ENCODE measurements around the gene MECR.
"Not testable (repeated sequence)": the region's sequence is repeated elsewhere in the genome, so short reads cannot be mapped to it uniquely, and the experiment has no call there.

The MECR gene

DNA sequence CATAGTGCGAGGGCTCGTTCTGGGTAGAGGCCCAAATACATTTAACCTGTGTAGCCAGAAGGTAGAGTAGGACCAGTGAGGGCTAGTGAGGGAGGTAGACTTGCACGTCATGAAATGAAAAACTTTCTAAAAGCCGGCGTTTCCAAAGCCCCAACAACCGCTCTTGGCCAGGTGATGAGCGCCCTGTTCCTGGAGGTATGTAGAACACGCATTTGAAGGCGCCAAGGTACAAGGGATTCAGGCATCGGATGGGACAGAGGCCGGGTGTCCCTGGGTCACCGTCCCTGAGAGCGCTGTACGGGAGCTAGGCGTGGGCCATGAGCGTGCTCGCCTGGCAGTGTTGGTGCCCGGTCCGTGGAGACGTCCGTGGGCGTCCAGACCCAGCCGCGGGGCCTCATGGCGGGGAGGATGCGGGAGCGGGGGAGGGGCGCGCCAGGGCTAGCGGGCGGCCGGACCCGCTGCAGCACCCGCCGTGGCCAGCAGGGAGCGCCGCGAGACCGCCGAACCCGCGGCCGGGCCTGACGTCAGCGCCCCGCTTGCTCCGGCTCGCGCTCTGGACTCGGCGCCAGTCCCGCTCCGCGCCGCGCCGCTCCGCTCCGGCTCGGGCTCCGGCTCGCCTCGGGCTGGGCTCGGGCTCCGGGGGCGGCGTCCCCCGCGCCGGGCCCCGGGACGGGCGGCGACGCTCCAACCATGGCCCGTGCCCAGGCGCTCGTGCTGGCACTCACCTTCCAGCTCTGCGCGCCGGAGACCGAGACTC is 5.4 kb upstream of the MECR start, which contains the start of gene PTPRU:
Gene PTPRU, plus strand, starts transcription at position 568 of the 757 bp plus-strand sequence. Its CDS starts 123 bp downstream, at position 691.
- Histone ChIP-seq H3K4me3 (peak within 1 kb of the TSS; percentile 87), H3K36me3 (ENCODE audit: insufficient read depth, low read length) (no peaks in the 10 kb centered on the region), H3K9me3 (ENCODE audit: low read depth, low read length) (no peaks in the 10 kb centered on the region), H3K27ac (no peak within 1 kb of the TSS), H3K9ac (ENCODE audit: insufficient read length) (peak within 1 kb of the TSS; percentile 57)
- TF ChIP-seq POLR2AphosphoS5 (IDR thresholded peaks at IDR 0.05; ENCODE audit: borderline replicate concordance, low read depth, low read length) (no peak), EZH2 (IDR thresholded peaks at IDR 0.05) (no peak), FOXP2 (optimal IDR thresholded peaks at IDR 0.05; ENCODE audit: control extremely low read depth, extremely low read length, insufficient read depth) (peak; percentile 27)
- DNase-seq (ENCODE audit: low read depth, low spot score), result no peak

GRCh38 chr1:29234881-29235280 is 4.1 kb upstream of the MECR start:
- not testable (repeated sequence) for H3K9ac ChIP-seq (ENCODE audit: insufficient read length); DNase-seq (ENCODE audit: low read depth, low spot score); H3K9me3 ChIP-seq (ENCODE audit: low read depth, low read length); H3K27ac ChIP-seq; H3K36me3 ChIP-seq (ENCODE audit: insufficient read depth, low read length); H3K4me3 ChIP-seq

GRCh38 chr1:29234471-29234870 is 3.7 kb upstream of the MECR start:
- H3K9me3 ChIP-seq (ENCODE audit: low read depth, low read length), result no peaks in the 10 kb centered on the region
- no peak overlapping the region for H3K27ac ChIP-seq
- no peak overlapping the region for H3K9ac ChIP-seq (ENCODE audit: insufficient read length)
- no peaks in the 10 kb centered on the region for H3K36me3 ChIP-seq (ENCODE audit: insufficient read depth, low read length)
- TF ChIP-seq EZH2 (IDR thresholded peaks at IDR 0.05) (no peak), POLR2AphosphoS5 (IDR thresholded peaks at IDR 0.05; ENCODE audit: borderline replicate concordance, low read depth, low read length) (no peak), FOXP2 (optimal IDR thresholded peaks at IDR 0.05; ENCODE audit: control extremely low read depth, extremely low read length, insufficient read depth) (no peak)
- DNase-seq (ENCODE audit: low read depth, low spot score), result no peak
- H3K4me3 ChIP-seq, result no peak overlapping the region

DNA sequence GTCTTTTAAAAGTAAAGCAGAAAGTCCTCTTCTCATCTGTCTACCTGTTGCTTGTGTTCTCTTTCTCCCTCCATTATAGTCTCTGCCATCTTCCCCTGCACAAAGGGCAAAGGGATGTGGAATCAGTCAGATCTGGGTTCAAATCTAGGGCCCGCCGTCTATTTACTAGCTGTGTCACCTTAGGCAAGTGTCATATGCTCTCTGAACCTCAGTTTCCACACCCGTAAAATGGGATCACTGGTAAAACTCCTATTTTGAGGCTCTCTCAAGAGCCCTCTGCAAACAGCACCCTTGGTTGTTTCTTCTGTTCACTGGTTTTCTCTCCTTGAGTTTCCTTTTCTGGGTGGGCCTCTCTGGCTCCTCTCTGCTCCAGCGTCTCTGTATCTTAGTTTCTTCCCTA is 3.0 kb upstream of the MECR start:
- no peak for DNase-seq (ENCODE audit: low read depth, low spot score)
- H3K9ac ChIP-seq (ENCODE audit: insufficient read length), result no peak overlapping the region
- H3K36me3 ChIP-seq (ENCODE audit: insufficient read depth, low read length), result no peaks in the 10 kb centered on the region
- TF ChIP-seq POLR2AphosphoS5 (IDR thresholded peaks at IDR 0.05; ENCODE audit: borderline replicate concordance, low read depth, low read length) (no peak), FOXP2 (optimal IDR thresholded peaks at IDR 0.05; ENCODE audit: control extremely low read depth, extremely low read length, insufficient read depth) (no peak), EZH2 (IDR thresholded peaks at IDR 0.05) (no peak)
- no peaks in the 10 kb centered on the region for H3K9me3 ChIP-seq (ENCODE audit: low read depth, low read length)
- H3K4me3 ChIP-seq, result no peak overlapping the region
- H3K27ac ChIP-seq, result no peak overlapping the region

DNA sequence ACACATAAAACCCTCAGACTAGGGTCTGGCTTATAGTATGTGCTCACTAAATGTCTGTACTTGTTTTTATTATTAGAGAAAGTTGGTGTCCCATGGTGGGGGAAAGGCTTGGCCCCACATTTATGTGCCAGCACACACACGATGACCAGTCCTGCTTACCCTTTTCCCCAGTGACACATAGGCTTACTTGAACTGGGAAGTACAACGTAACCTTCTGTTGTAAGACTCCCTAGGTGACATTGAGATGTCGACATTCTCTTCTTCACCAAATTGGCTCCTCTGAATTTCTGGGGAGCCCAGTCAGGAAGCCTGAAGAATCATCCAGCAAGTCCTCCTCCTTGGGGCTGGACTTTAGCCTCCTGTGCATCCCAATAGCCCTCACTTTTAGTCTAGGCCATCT is 1.7 kb upstream of the MECR start:
- no peak overlapping the region for H3K9ac ChIP-seq (ENCODE audit: insufficient read length)
- no peaks in the 10 kb centered on the region for H3K36me3 ChIP-seq (ENCODE audit: insufficient read depth, low read length)
- H3K27ac ChIP-seq, result no peak overlapping the region
- no peak overlapping the region for H3K4me3 ChIP-seq
- no peak for TF ChIP-seq EZH2 (IDR thresholded peaks at IDR 0.05)
- no peak for TF ChIP-seq POLR2AphosphoS5 (IDR thresholded peaks at IDR 0.05; ENCODE audit: borderline replicate concordance, low read depth, low read length)
- TF ChIP-seq FOXP2 (optimal IDR thresholded peaks at IDR 0.05; ENCODE audit: control extremely low read depth, extremely low read length, insufficient read depth), result no peak
- no peak for DNase-seq (ENCODE audit: low read depth, low spot score)
- H3K9me3 ChIP-seq (ENCODE audit: low read depth, low read length), result no peaks in the 10 kb centered on the region

DNA sequence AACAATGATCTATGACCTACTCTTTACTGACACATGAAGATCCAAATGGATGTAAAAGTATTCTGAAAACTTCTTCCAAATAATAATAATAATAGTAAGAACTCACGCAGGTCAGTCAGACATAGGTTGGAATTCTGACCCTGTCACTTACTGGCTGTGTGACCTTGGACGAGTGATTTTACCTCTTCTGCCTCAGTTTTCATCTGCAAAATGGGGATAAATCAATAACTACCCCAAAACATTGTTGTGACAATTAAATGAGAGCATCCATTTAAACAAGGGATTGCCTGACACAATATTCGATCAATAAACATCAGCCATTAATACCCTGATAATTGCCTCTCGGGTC is 556 bp downstream of the MECR start:
- peak overlapping the region; percentile 88 for H3K4me3 ChIP-seq
- H3K9ac ChIP-seq (ENCODE audit: insufficient read length), result peak overlapping the region; percentile 90
- no peaks in the 10 kb centered on the region for H3K9me3 ChIP-seq (ENCODE audit: low read depth, low read length)
- DNase-seq (ENCODE audit: low read depth, low spot score), result no peak
- TF ChIP-seq EZH2 (IDR thresholded peaks at IDR 0.05) (no peak), POLR2AphosphoS5 (IDR thresholded peaks at IDR 0.05; ENCODE audit: borderline replicate concordance, low read depth, low read length) (no peak), FOXP2 (optimal IDR thresholded peaks at IDR 0.05; ENCODE audit: control extremely low read depth, extremely low read length, insufficient read depth) (no peak)
- no peak overlapping the region for H3K27ac ChIP-seq
- no peaks in the 10 kb centered on the region for H3K36me3 ChIP-seq (ENCODE audit: insufficient read depth, low read length)

GRCh38 chr1:29227511-29227910 is 3.2 kb downstream of the MECR start:
- H3K9ac ChIP-seq (ENCODE audit: insufficient read length), result no peak overlapping the region
- DNase-seq (ENCODE audit: low read depth, low spot score), result no peak
- H3K27ac ChIP-seq, result no peak overlapping the region
- H3K36me3 ChIP-seq (ENCODE audit: insufficient read depth, low read length), result no peaks in the 10 kb centered on the region; the same call in 1 of the 2 replicates
- TF ChIP-seq POLR2AphosphoS5 (IDR thresholded peaks at IDR 0.05; ENCODE audit: borderline replicate concordance, low read depth, low read length) (no peak), EZH2 (IDR thresholded peaks at IDR 0.05) (no peak), FOXP2 (optimal IDR thresholded peaks at IDR 0.05; ENCODE audit: control extremely low read depth, extremely low read length, insufficient read depth) (no peak)
- no peak overlapping the region for H3K4me3 ChIP-seq
- H3K9me3 ChIP-seq (ENCODE audit: low read depth, low read length), result no peaks in the 10 kb centered on the region

DNA sequence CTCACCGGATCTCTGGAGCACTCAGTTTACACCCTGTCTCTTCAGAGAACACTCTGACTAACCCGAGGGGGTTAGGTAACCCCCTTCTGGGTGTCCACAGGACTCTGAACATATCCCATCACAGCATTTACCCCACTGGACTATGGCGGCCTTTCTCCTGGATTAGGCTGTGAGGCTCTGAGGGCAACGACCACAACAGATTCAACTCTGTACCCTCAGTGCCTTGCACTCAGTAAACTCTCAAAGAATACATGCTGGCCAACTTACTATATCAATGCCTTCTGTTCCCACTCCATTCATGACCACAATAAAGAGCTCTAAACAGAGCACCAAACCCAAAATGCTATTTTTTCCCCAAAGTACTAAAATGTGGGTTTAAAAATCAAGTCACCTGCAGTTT is 5.4 kb downstream of the MECR start:
- Histone ChIP-seq H3K9ac (ENCODE audit: insufficient read length) (no peak overlapping the region), H3K27ac (no peak overlapping the region), H3K9me3 (ENCODE audit: low read depth, low read length) (no peaks in the 10 kb centered on the region), H3K36me3 (ENCODE audit: insufficient read depth, low read length) (peaks cover 3% of the 10 kb centered on the region; the same call in 1 of the 2 replicates), H3K4me3 (no peak overlapping the region)
- DNase-seq (ENCODE audit: low read depth, low spot score), result no peak
- no peak for TF ChIP-seq FOXP2 (optimal IDR thresholded peaks at IDR 0.05; ENCODE audit: control extremely low read depth, extremely low read length, insufficient read depth)

- Histone ChIP-seq H3K9ac (ENCODE audit: insufficient read length) (no peak overlapping the region), H3K36me3 (ENCODE audit: insufficient read depth, low read length) (peaks cover 5% of the 10 kb centered on the region; the same call in 1 of the 2 replicates)
Measured at GRCh38 chr1:29224356-29224837, 6.3 kb downstream of the MECR start.

More at GRCh38 chr1:29224356-29224837, 6.3 kb downstream of the MECR start:
- Histone ChIP-seq H3K9me3 (ENCODE audit: low read depth, low read length) (no peaks in the 10 kb centered on the region), H3K27ac (no peak overlapping the region), H3K4me3 (no peak overlapping the region)
- DNase-seq (ENCODE audit: low read depth, low spot score), result no peak
- TF ChIP-seq POLR2AphosphoS5 (IDR thresholded peaks at IDR 0.05; ENCODE audit: borderline replicate concordance, low read depth, low read length), result no peak
- TF ChIP-seq FOXP2 (optimal IDR thresholded peaks at IDR 0.05; ENCODE audit: control extremely low read depth, extremely low read length, insufficient read depth), result no peak
- no peak for TF ChIP-seq EZH2 (IDR thresholded peaks at IDR 0.05)

All from SK-N-MC (cell line).